ENCODE measurements around the gene MAP3K5. TPM values are rescaled to one million over a fixed set of nuclear protein-coding genes. Genes with fewer than 3 reads are reported as not detected.

MAP3K5 gene
- total and polyA plus RNA-seq, 9 of the 15 experiments (the other 6 are each of a cell fraction or from before 2014, with no cell fraction given), result 2.2 to 13.0 (median 9.9) TPM

DNA sequence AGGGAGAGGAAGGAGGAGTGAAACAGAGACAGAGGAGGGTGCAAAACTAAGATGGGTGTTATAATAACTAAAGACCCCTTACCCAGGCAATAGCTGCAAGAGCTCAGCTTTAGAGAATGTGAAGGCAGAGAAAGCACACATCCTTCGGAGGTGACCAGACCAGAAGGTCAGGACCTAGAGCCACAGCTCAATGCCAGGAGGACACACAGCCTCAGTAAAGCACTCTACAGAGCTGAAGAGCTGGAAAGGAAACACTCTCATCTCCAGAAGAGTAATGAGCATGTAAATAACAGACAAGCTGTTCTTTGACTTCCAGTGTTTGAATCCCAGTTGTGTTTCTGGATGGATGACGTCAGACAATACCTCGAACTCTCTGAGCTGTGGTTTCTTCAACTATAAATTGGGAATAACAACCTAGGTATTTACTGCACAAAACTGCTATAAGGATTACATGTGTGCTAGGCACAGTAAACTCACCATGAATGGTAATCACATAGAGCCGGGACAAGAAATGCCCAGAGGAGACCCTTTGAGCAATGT, 63.2 kb downstream of the MAP3K5 start:
- 42% methylated on average over 4 of the region's 4 CpGs for WGBS (ENCODE audit: insufficient coverage, low coverage, missing lambda C conversion rate)
- H2AFZ ChIP-seq (ENCODE audit: low read depth, low read length), result no peak overlapping the region
- no peak overlapping the region for H3K4me3 ChIP-seq
- H3K9me1 ChIP-seq (ENCODE audit: control insufficient read depth, insufficient read depth, low read length), result no peaks in the 10 kb centered on the region
- H4K20me1 ChIP-seq (replicated peaks; ENCODE audit: control insufficient read depth, insufficient read depth, low read length), result no peaks in the 10 kb centered on the region
- no peak overlapping the region for H3K4me2 ChIP-seq (ENCODE audit: insufficient read depth, low read length)
- no peak for DNase-seq (ENCODE audit: extremely low read depth in 1 of 4, low spot score in 3 of 4)
- H3K9me3 ChIP-seq (replicated peaks; ENCODE audit: control insufficient read depth, insufficient read depth, low read depth, low read length), result no peaks in the 10 kb centered on the region
- H3K79me2 ChIP-seq (ENCODE audit: control insufficient read depth, insufficient read depth, low read length), result peaks cover 58% of the 10 kb centered on the region
- in situ Hi-C loops (cut with MboI) (no loop called here), intact Hi-C loops (cut with micrococcal nuclease) (no loop called here)
- no peaks in the 10 kb centered on the region; the same call in 2 of the 3 replicates for H3K36me3 ChIP-seq (ENCODE audit: control insufficient read depth, insufficient read depth, low read length)
- ChIA-PET POLR2A (interaction anchor here (0.9 kb wide), 1 partner anchor 11 kb away, joined by 3 read pairs; no protein-coding TSS in a partner anchor), CTCF (ENCODE audit: low intra/inter-chr PET ratio) (no interaction called here)
- no peaks in the 10 kb centered on the region for H3K27me3 ChIP-seq (ENCODE audit: control insufficient read depth in 2 of 2, insufficient read depth in 2 of 2, low read length in 2 of 2)
- no TSS peak for BruUV-seq (replicated peaks)
- no peak overlapping the region for H3K9ac ChIP-seq (ENCODE audit: insufficient read depth in 1 of 2, low read depth in 2 of 2, low read length in 2 of 2)
- ATAC-seq, result peak; percentile 61
- peak; percentile 6 for FAIRE-seq
- peaks cover 0 to 13% of the 10 kb centered on the region in 2 experiments; a peak in 2 of 5 replicates for H3K4me1 ChIP-seq (replicated peaks in 1 of 2; ENCODE audit: control insufficient read depth in 2 of 2, insufficient read depth in 2 of 2, low read length in 2 of 2)
- H3K27ac ChIP-seq (ENCODE audit: extremely low read depth, low read depth, low read length), result no peak overlapping the region
- TF ChIP-seq ZNF143 (CRISPR knock-in tag; IDR thresholded peaks at IDR 0.05) (no peak), ZNF551 (CRISPR knock-in tag; IDR thresholded peaks at IDR 0.05) (no peak), ATF7 (IDR thresholded peaks at IDR 0.05) (peak; percentile 68; the same call in 1 of the 2 replicates), RFX1 (IDR thresholded peaks at IDR 0.05) (no peak), GTF2F1 (IDR thresholded peaks at IDR 0.05; ENCODE audit: low read depth, low read length) (no peak), CBX5 (IDR thresholded peaks at IDR 0.05; ENCODE audit: borderline replicate concordance, low read depth) (no peak), JUNB (CRISPR knock-in tag; conservative IDR thresholded peaks at IDR 0.05) (no peak), FIP1L1 (IDR thresholded peaks at IDR 0.05; ENCODE audit: low read depth, low read length, poor library complexity, severe bottlenecking) (no peak), ZNF780A (CRISPR knock-in tag; IDR thresholded peaks at IDR 0.05) (no peak), ARID1B (IDR thresholded peaks at IDR 0.05) (no peak), JUND (IDR thresholded peaks at IDR 0.05; ENCODE audit: borderline replicate concordance, low read depth, low read length) (no peak; the same call in 1 of the 2 replicates), JUND (tag; IDR thresholded peaks at IDR 0.05; ENCODE audit: borderline replicate concordance, low read depth, low read length) (peak; percentile 40; the same call in 1 of the 3 replicates), ZNF133 (CRISPR knock-in tag; IDR thresholded peaks at IDR 0.05) (no peak), ZC3H8 (IDR thresholded peaks at IDR 0.05) (no peak), ATF1 (CRISPR knock-in tag; IDR thresholded peaks at IDR 0.05) (no peak), ATF1 (tag; IDR thresholded peaks at IDR 0.05) (0 out of 2 replicates have a peak, but pooled peaks have one; percentile 41), PURB (CRISPR knock-in tag; IDR thresholded peaks at IDR 0.05; ENCODE audit: low read depth) (no peak)
- TF ChIP-seq, protein P1, sequence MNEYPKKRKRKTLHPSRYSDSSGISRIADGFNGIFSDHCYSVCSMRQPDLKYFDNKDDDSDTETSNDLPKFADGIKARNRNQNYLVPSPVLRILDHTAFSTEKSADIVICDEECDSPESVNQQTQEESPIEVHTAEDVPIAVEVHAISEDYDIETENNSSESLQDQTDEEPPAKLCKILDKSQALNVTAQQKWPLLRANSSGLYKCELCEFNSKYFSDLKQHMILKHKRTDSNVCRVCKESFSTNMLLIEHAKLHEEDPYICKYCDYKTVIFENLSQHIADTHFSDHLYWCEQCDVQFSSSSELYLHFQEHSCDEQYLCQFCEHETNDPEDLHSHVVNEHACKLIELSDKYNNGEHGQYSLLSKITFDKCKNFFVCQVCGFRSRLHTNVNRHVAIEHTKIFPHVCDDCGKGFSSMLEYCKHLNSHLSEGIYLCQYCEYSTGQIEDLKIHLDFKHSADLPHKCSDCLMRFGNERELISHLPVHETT (CRISPR knock-in tag; conservative IDR thresholded peaks at IDR 0.05 in 1 of 2, IDR thresholded peaks at IDR 0.05 in 1 of 2), result no peak
- TF ChIP-seq, protein P2, sequence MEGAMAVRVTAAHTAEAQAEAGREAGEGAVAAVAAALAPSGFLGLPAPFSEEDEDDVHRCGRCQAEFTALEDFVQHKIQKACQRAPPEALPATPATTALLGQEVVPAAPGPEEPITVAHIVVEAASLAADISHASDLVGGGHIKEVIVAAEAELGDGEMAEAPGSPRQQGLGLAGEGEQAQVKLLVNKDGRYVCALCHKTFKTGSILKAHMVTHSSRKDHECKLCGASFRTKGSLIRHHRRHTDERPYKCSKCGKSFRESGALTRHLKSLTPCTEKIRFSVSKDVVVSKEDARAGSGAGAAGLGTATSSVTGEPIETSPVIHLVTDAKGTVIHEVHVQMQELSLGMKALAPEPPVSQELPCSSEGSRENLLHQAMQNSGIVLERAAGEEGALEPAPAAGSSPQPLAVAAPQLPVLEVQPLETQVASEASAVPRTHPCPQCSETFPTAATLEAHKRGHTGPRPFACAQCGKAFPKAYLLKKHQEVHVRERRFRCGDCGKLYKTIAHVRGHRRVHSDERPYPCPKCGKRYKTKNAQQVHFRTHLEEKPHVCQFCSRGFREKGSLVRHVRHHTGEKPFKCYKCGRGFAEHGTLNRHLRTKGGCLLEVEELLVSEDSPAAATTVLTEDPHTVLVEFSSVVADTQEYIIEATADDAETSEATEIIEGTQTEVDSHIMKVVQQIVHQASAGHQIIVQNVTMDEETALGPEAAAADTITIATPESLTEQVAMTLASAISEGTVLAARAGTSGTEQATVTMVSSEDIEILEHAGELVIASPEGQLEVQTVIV (CRISPR knock-in tag; IDR thresholded peaks at IDR 0.05; ENCODE audit: borderline replicate concordance), result no peak
- TF ChIP-seq, protein P3, sequence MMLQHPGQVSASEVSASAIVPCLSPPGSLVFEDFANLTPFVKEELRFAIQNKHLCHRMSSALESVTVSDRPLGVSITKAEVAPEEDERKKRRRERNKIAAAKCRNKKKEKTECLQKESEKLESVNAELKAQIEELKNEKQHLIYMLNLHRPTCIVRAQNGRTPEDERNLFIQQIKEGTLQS (IDR thresholded peaks at IDR 0.05), result peak; percentile 72
- TF ChIP-seq, protein P3 (CRISPR knock-in tag; conservative IDR thresholded peaks at IDR 0.05), result no peak
